Measurements from ENCODE around the gene SS18.

SS18 gene

DNA sequence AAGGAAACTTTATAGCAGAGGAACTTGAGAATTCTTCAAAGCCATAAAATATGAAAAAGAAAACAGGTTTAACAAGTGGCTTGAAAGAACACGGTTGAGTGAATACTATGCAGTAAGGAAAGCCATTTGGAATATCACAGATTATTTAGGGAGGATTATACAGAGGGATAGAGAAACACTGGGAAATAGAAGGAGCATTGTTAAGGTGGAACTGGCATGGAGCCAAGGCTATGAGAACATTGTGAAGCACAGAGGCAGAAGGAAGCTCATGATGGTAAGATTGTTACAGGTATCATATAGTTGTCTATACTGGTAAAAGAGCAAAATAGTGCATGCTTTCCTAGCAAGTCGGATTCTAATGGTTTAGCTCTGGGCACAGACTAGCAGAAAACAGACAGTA lies 87.1 kb downstream of the SS18 start:
- Histone ChIP-seq H3K14ac (ENCODE audit: low read length in 2 of 2) (no peak overlapping the region), H2AK5ac (ENCODE audit: low read length, severe bottlenecking) (no peak overlapping the region), H2BK12ac (ENCODE audit: low read length in 2 of 2) (no peak overlapping the region), H3K4me2 (ENCODE audit: low read length, poor library complexity, severe bottlenecking) (no peak overlapping the region), H3K4me1 (ENCODE audit: control insufficient read depth, insufficient read depth, low read depth, low read length) (peaks cover 3% of the 10 kb centered on the region), H2BK120ac (ENCODE audit: low read depth, low read length) (no peak overlapping the region), H3K18ac (ENCODE audit: low read depth in 1 of 2, low read length in 2 of 2) (no peak overlapping the region), H2BK5ac (ENCODE audit: low read depth, low read length, poor library complexity, severe bottlenecking) (no peak overlapping the region), H3K4ac (ENCODE audit: low read depth in 1 of 2, low read length in 2 of 2) (no peak overlapping the region), H2AFZ (ENCODE audit: low read depth, low read length) (no peak overlapping the region), H3K36me3 (ENCODE audit: control insufficient read depth in 1 of 2, insufficient read depth in 2 of 2, low read depth in 1 of 2, low read length in 2 of 2) (no peaks in the 10 kb centered on the region), H2BK15ac (ENCODE audit: low read depth, poor library complexity, severe bottlenecking) (no peak overlapping the region), H4K91ac (ENCODE audit: low read length) (no peak overlapping the region), H3K27ac (ENCODE audit: low read length, poor library complexity, severe bottlenecking) (no peak overlapping the region), H3K27me3 (ENCODE audit: control insufficient read depth in 1 of 2, insufficient read depth in 1 of 2, low read length in 2 of 2) (no peaks in the 10 kb centered on the region), H4K8ac (ENCODE audit: low read length) (no peak overlapping the region), H3K9me3 (ENCODE audit: control insufficient read depth, low read length) (peaks cover 3% of the 10 kb centered on the region), H3K9ac (ENCODE audit: low read length) (no peak overlapping the region), H3K4me3 (ENCODE audit: insufficient read depth in 1 of 2, low read depth in 1 of 2, low read length in 2 of 2) (no peak overlapping the region), H3K79me1 (replicated peaks; ENCODE audit: low read length, poor library complexity, severe bottlenecking) (no peaks in the 10 kb centered on the region), H3K23ac (ENCODE audit: low read length in 2 of 2) (no peak overlapping the region)
- 97% methylated on average over 2 of the region's 2 CpGs for WGBS
- no peak for DNase-seq

DNA sequence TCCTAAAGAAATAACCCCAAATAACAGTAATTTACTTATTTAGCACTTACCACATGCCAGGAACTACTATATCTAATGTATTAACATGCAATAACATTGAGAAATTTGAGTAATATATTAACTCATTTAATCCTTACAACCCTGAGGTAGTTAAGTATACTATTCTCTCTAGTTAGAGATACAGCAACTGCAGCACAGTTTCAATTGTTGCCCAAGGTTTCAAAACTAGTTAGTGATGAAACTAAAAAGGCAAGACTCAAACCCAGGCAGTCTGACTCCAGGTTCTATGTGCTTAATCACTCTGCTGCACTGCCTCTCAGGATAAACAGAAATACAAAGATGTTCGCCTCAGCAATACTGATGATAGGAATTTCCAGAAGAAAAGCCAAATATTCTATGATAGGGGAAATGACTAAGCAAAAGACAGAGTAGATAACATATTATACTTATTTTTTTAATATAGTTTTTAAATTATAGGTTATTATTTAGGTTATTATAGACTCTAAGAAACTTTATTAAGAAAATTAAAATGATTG lies 88.0 kb downstream of the SS18 start:
- H3K9me3 ChIP-seq (ENCODE audit: control insufficient read depth, low read length): peaks cover 3% of the 10 kb centered on the region
- WGBS: no CpG with 5 or more reads among the region's 1 CpG

DNA sequence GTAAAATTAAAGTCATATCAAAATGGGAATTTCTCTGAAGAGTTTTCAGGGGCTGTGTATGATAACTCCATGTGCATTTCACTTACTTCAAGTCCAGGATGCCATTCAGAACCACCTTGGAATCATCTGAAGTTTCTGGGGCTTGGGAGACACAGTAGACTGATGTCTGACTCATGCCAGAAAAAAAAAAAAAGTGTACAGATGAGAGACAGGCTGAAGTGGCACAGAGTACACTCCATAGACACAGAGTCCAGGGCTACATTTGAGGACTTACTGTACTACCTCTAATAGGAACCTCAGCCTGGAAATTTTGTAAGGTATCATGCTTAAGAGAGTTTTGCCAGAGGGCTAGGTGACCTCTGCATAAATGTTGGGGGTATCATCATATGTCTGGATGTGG lies 92.0 kb downstream of the SS18 start:
- Histone ChIP-seq H2BK120ac (ENCODE audit: low read depth, low read length) (no peak overlapping the region), H3K36me3 (ENCODE audit: control insufficient read depth in 1 of 2, insufficient read depth in 2 of 2, low read depth in 1 of 2, low read length in 2 of 2) (no peaks in the 10 kb centered on the region), H3K9me3 (ENCODE audit: control insufficient read depth, low read length) (peaks cover 3% of the 10 kb centered on the region), H3K23ac (ENCODE audit: low read length in 2 of 2) (no peak overlapping the region), H3K27me3 (ENCODE audit: control insufficient read depth in 1 of 2, insufficient read depth in 1 of 2, low read length in 2 of 2) (no peaks in the 10 kb centered on the region), H2AFZ (ENCODE audit: low read depth, low read length) (no peak overlapping the region), H3K79me1 (replicated peaks; ENCODE audit: low read length, poor library complexity, severe bottlenecking) (no peaks in the 10 kb centered on the region), H3K4me1 (ENCODE audit: control insufficient read depth, insufficient read depth, low read depth, low read length) (no peaks in the 10 kb centered on the region), H4K91ac (ENCODE audit: low read length) (no peak overlapping the region), H3K18ac (ENCODE audit: low read depth in 1 of 2, low read length in 2 of 2) (no peak overlapping the region), H4K8ac (ENCODE audit: low read length) (no peak overlapping the region), H2BK15ac (ENCODE audit: low read depth, poor library complexity, severe bottlenecking) (no peak overlapping the region), H3K4me3 (ENCODE audit: insufficient read depth in 1 of 2, low read depth in 1 of 2, low read length in 2 of 2) (no peak overlapping the region), H3K9ac (ENCODE audit: low read length) (no peak overlapping the region), H2BK5ac (ENCODE audit: low read depth, low read length, poor library complexity, severe bottlenecking) (no peak overlapping the region), H2BK12ac (ENCODE audit: low read length in 2 of 2) (no peak overlapping the region), H3K4me2 (ENCODE audit: low read length, poor library complexity, severe bottlenecking) (no peak overlapping the region), H2AK5ac (ENCODE audit: low read length, severe bottlenecking) (no peak overlapping the region), H3K4ac (ENCODE audit: low read depth in 1 of 2, low read length in 2 of 2) (no peak overlapping the region), H3K14ac (ENCODE audit: low read length in 2 of 2) (no peak overlapping the region), H3K27ac (ENCODE audit: low read length, poor library complexity, severe bottlenecking) (no peak overlapping the region)
- no peak for DNase-seq

More for the DNA sequence above, 88.0 kb downstream of the SS18 start:
- H3K18ac ChIP-seq (ENCODE audit: low read depth in 1 of 2, low read length in 2 of 2): no peak overlapping the region
- no peak overlapping the region for H4K8ac ChIP-seq (ENCODE audit: low read length)
- no peak overlapping the region for H3K23ac ChIP-seq (ENCODE audit: low read length in 2 of 2)
- no peaks in the 10 kb centered on the region for H3K36me3 ChIP-seq (ENCODE audit: control insufficient read depth in 1 of 2, insufficient read depth in 2 of 2, low read depth in 1 of 2, low read length in 2 of 2)
- H2BK12ac ChIP-seq (ENCODE audit: low read length in 2 of 2): no peak overlapping the region
- no peaks in the 10 kb centered on the region for H3K79me1 ChIP-seq (replicated peaks; ENCODE audit: low read length, poor library complexity, severe bottlenecking)
- H3K4ac ChIP-seq (ENCODE audit: low read depth in 1 of 2, low read length in 2 of 2): no peak overlapping the region
- H3K14ac ChIP-seq (ENCODE audit: low read length in 2 of 2): no peak overlapping the region
- DNase-seq: no peak
- H3K4me2 ChIP-seq (ENCODE audit: low read length, poor library complexity, severe bottlenecking): no peak overlapping the region
- no peak overlapping the region for H3K9ac ChIP-seq (ENCODE audit: low read length)
- no peak overlapping the region for H3K4me3 ChIP-seq (ENCODE audit: insufficient read depth in 1 of 2, low read depth in 1 of 2, low read length in 2 of 2)
- H2AK5ac ChIP-seq (ENCODE audit: low read length, severe bottlenecking): no peak overlapping the region
- H2BK5ac ChIP-seq (ENCODE audit: low read depth, low read length, poor library complexity, severe bottlenecking): no peak overlapping the region
- H2AFZ ChIP-seq (ENCODE audit: low read depth, low read length): no peak overlapping the region
- no peak overlapping the region for H2BK120ac ChIP-seq (ENCODE audit: low read depth, low read length)
- H2BK15ac ChIP-seq (ENCODE audit: low read depth, poor library complexity, severe bottlenecking): no peak overlapping the region
- no peaks in the 10 kb centered on the region for H3K27me3 ChIP-seq (ENCODE audit: control insufficient read depth in 1 of 2, insufficient read depth in 1 of 2, low read length in 2 of 2)
- no peak overlapping the region for H3K27ac ChIP-seq (ENCODE audit: low read length, poor library complexity, severe bottlenecking)
- peaks cover 3% of the 10 kb centered on the region for H3K4me1 ChIP-seq (ENCODE audit: control insufficient read depth, insufficient read depth, low read depth, low read length)
- no peak overlapping the region for H4K91ac ChIP-seq (ENCODE audit: low read length)

DNA sequence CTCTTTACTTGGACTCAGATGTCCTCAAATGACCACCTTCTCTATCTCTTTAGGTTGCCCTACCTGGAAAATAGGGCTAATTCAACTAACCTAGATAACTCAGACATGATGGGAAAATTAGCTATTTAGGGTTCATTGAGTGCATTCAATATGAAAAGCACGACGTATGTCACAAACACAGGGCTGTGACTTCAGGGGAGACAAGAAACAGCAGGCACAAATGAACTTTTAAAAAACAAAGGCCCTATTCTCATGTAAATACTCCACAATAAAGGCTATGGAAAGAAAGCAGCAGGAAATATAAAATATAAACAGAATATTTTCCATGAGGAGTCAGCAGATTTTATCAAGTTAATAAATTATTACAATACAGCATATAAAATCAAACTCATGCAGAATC lies 97.8 kb downstream of the SS18 start:
- H3K23ac ChIP-seq (ENCODE audit: low read length in 2 of 2): no peak overlapping the region
- no peak overlapping the region for H3K4me2 ChIP-seq (ENCODE audit: low read length, poor library complexity, severe bottlenecking)
- 100% methylated on average over 2 of the region's 2 CpGs for WGBS
- DNase-seq: no peak
- no peak overlapping the region for H4K91ac ChIP-seq (ENCODE audit: low read length)
- H3K9me3 ChIP-seq (ENCODE audit: control insufficient read depth, low read length): no peaks in the 10 kb centered on the region
- no peak overlapping the region for H2AFZ ChIP-seq (ENCODE audit: low read depth, low read length)
- no peaks in the 10 kb centered on the region for H3K36me3 ChIP-seq (ENCODE audit: control insufficient read depth in 1 of 2, insufficient read depth in 2 of 2, low read depth in 1 of 2, low read length in 2 of 2)
- H2AK5ac ChIP-seq (ENCODE audit: low read length, severe bottlenecking): no peak overlapping the region
- no peak overlapping the region for H4K8ac ChIP-seq (ENCODE audit: low read length)
- H3K14ac ChIP-seq (ENCODE audit: low read length in 2 of 2): no peak overlapping the region
- no peaks in the 10 kb centered on the region for H3K4me1 ChIP-seq (ENCODE audit: control insufficient read depth, insufficient read depth, low read depth, low read length)
- no peak overlapping the region for H3K18ac ChIP-seq (ENCODE audit: low read depth in 1 of 2, low read length in 2 of 2)
- H2BK120ac ChIP-seq (ENCODE audit: low read depth, low read length): no peak overlapping the region
- H3K9ac ChIP-seq (ENCODE audit: low read length): no peak overlapping the region
- H3K4ac ChIP-seq (ENCODE audit: low read depth in 1 of 2, low read length in 2 of 2): no peak overlapping the region
- no peak overlapping the region for H3K4me3 ChIP-seq (ENCODE audit: insufficient read depth in 1 of 2, low read depth in 1 of 2, low read length in 2 of 2)
- no peak overlapping the region for H2BK5ac ChIP-seq (ENCODE audit: low read depth, low read length, poor library complexity, severe bottlenecking)
- no peak overlapping the region for H2BK15ac ChIP-seq (ENCODE audit: low read depth, poor library complexity, severe bottlenecking)
- H3K27me3 ChIP-seq (ENCODE audit: control insufficient read depth in 1 of 2, insufficient read depth in 1 of 2, low read length in 2 of 2): no peaks in the 10 kb centered on the region
- H3K27ac ChIP-seq (ENCODE audit: low read length, poor library complexity, severe bottlenecking): no peak overlapping the region
- H2BK12ac ChIP-seq (ENCODE audit: low read length in 2 of 2): no peak overlapping the region
- no peaks in the 10 kb centered on the region for H3K79me1 ChIP-seq (replicated peaks; ENCODE audit: low read length, poor library complexity, severe bottlenecking)

Data from mesenchymal stem cell (in vitro differentiated cells and primary cell).